ENCODE results near the gene SPP2.

DNA sequence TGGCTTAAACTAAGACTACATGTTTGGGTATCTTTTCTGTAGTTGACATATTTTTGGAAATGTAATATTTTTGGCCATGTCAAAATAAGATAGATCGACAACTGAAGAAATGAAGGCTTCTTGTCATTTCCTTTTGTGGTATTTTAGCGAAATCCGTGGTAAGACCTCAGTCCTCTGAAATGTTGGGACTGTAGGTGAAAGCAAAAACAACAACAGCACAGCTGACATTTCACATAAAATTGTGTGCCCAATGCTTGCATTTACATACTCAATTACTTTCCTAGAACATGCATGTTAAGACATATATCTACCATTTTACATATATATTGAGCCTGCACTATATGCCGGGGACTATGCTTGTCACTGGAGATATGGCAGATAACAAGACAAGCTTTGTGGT, 50.2 kb downstream of the SPP2 start:
- TF ChIP-seq, protein P1, sequence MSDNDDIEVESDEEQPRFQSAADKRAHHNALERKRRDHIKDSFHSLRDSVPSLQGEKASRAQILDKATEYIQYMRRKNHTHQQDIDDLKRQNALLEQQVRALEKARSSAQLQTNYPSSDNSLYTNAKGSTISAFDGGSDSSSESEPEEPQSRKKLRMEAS (CRISPR knock-in tag; IDR thresholded peaks at IDR 0.05): no peak
- TF ChIP-seq ZNF317 (CRISPR knock-in tag; IDR thresholded peaks at IDR 0.05; ENCODE audit: borderline replicate concordance, low read depth) (no peak), FOXK1 (CRISPR knock-in tag; IDR thresholded peaks at IDR 0.05) (no peak), ETV6 (CRISPR knock-in tag; IDR thresholded peaks at IDR 0.05) (no peak), CREB1 (CRISPR knock-in tag; IDR thresholded peaks at IDR 0.05) (no peak), FOXP1 (CRISPR knock-in tag; IDR thresholded peaks at IDR 0.05; ENCODE audit: borderline replicate concordance) (no peak)
- TF ChIP-seq, protein P2, sequence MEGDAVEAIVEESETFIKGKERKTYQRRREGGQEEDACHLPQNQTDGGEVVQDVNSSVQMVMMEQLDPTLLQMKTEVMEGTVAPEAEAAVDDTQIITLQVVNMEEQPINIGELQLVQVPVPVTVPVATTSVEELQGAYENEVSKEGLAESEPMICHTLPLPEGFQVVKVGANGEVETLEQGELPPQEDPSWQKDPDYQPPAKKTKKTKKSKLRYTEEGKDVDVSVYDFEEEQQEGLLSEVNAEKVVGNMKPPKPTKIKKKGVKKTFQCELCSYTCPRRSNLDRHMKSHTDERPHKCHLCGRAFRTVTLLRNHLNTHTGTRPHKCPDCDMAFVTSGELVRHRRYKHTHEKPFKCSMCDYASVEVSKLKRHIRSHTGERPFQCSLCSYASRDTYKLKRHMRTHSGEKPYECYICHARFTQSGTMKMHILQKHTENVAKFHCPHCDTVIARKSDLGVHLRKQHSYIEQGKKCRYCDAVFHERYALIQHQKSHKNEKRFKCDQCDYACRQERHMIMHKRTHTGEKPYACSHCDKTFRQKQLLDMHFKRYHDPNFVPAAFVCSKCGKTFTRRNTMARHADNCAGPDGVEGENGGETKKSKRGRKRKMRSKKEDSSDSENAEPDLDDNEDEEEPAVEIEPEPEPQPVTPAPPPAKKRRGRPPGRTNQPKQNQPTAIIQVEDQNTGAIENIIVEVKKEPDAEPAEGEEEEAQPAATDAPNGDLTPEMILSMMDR (IDR thresholded peaks at IDR 0.05): no peak

All from WTC11 (cell line).